DMS 273 (cell line): ENCODE measurements around the gene CACHD1.

Experiments
- DNase-seq: peaks from one replicate; lab custom pipeline; 2025; ENCODE audit not compliant: unreplicated experiment; lab: John Stamatoyannopoulos, UW

The CACHD1 gene

GRCh38 chr1:64469977-64470664 lies at the start of gene CACHD1:
Gene CACHD1 (plus strand): TSS chr1:64470129. CDS start chr1:64470745, 616 bp downstream.
- DNase-seq = peak; percentile 93

- no peak for DNase-seq
Measured at GRCh38 chr1:64421377-64421776, 48.6 kb upstream of the CACHD1 start.

- DNase-seq = no peak
Measured at GRCh38 chr1:64423526-64423925, 46.4 kb upstream of the CACHD1 start.

- no peak for DNase-seq
Measured at GRCh38 chr1:64424412-64424811, 45.5 kb upstream of the CACHD1 start.

GRCh38 chr1:64425521-64425920 lies 44.4 kb upstream of the CACHD1 start:
- DNase-seq = no peak

- DNase-seq = no peak
Measured at GRCh38 chr1:64426681-64427080, 43.2 kb upstream of the CACHD1 start.

GRCh38 chr1:64427879-64428278 lies 42.0 kb upstream of the CACHD1 start:
- no peak for DNase-seq

GRCh38 chr1:64433308-64433707 lies 36.6 kb upstream of the CACHD1 start:
- DNase-seq = no peak

GRCh38 chr1:64433747-64434146 lies 36.2 kb upstream of the CACHD1 start:
- no peak for DNase-seq

- no peak for DNase-seq
Measured at GRCh38 chr1:64435000-64435399, 34.9 kb upstream of the CACHD1 start.

GRCh38 chr1:64437453-64437852 lies 32.5 kb upstream of the CACHD1 start:
- DNase-seq = no peak

GRCh38 chr1:64440183-64440826 lies 29.6 kb upstream of the CACHD1 start:
- no peak for DNase-seq

- DNase-seq = no peak
Measured at GRCh38 chr1:64451440-64451839, 18.5 kb upstream of the CACHD1 start.

- no peak for DNase-seq
Measured at GRCh38 chr1:64453688-64454087, 16.2 kb upstream of the CACHD1 start.

GRCh38 chr1:64458915-64459314 lies 11.0 kb upstream of the CACHD1 start:
- no peak for DNase-seq

- no peak for DNase-seq
Measured at GRCh38 chr1:64459743-64460142, 10.2 kb upstream of the CACHD1 start.

- DNase-seq = no peak
Measured at GRCh38 chr1:64466033-64466432, 3.9 kb upstream of the CACHD1 start.

- DNase-seq = no peak
Measured at GRCh38 chr1:64469116-64469976, 583 bp upstream of the CACHD1 start.

- DNase-seq = peak; percentile 72
Measured at GRCh38 chr1:64470665-64471217, 812 bp downstream of the CACHD1 start.

- DNase-seq = peak; percentile 50
Measured at GRCh38 chr1:64471218-64472039, 1.5 kb downstream of the CACHD1 start.

- DNase-seq = no peak
Measured at GRCh38 chr1:64472040-64472376, 2.1 kb downstream of the CACHD1 start.
